Upper lobe of left lung (tissue), 6 donors: Measurements from ENCODE around the gene MOBP. TPM values are rescaled to one million over a fixed set of nuclear protein-coding genes. Genes with fewer than 3 reads are reported as not detected.
"Not testable (repeated sequence)": the region's sequence is repeated elsewhere in the genome, so short reads cannot be mapped to it uniquely, and the experiment has no call there.

Source experiments
- ATAC-seq, 2 donors: fragments of 200-7000 bp; cut with Tn5 transposase; one replicate each; pipeline ENCODE4 v1.9.1; 2022; ENCODE audit warnings: mild to moderate bottlenecking in 2 of 2, moderate library complexity in 2 of 2; ENCODE audit not compliant: low FRiP score in 2 of 2
- DNase-seq, 2 donors: peaks; one replicate each; pipeline ENCODE4 v3.0.0-alpha.2; 2019 to 2020
- H3K27ac ChIP-seq, 4 donors: fragments of 200-600 bp; sonication (generic); one replicate each; pipeline ENCODE4 v1.5.1; 2016 to 2019
- H3K27me3 ChIP-seq, 4 donors: fragments of 200-600 bp; sonication (generic); one replicate each; pipeline ENCODE4 v1.5.1; 2017 to 2019
- H3K36me3 ChIP-seq, 4 donors: fragments of 200-600 bp; sonication (generic); one replicate each; pipeline ENCODE4 v1.5.1; 2016 to 2019
- H3K4me1 ChIP-seq, 4 donors: fragments of 200-600 bp; sonication (generic); one replicate each; pipeline ENCODE4 v1.5.1; 2018 to 2019
- H3K4me3 ChIP-seq, 4 donors: fragments of 200-600 bp; sonication (generic); one replicate each; pipeline ENCODE4 v1.5.1; 2017 to 2019; ENCODE audit warnings: mild to moderate bottlenecking in 2 of 4, moderate library complexity in 1 of 4
- H3K9me3 ChIP-seq, 4 donors: fragments of 200-600 bp; sonication (generic); one replicate each; pipeline ENCODE4 v1.5.1; 2018 to 2019
- EP300 ChIP-seq, 4 donors: sonication (generic); formaldehyde crosslinking; IDR thresholded peaks; one replicate each; pipeline ENCODE4 v1.5.1; 2017; ENCODE audit warnings: antibody characterized with exemption in 4 of 4, control low read depth in 2 of 4
- POLR2A ChIP-seq, 4 donors: fragments of 450-650 bp; IDR thresholded peaks; one replicate each; pipeline ENCODE4 v1.5.1; 2016 to 2017; ENCODE audit warnings: antibody characterized with exemption in 4 of 4, mild to moderate bottlenecking in 2 of 4
- POLR2AphosphoS5 ChIP-seq, 2 donors: sonication (generic); formaldehyde crosslinking; IDR thresholded peaks; one replicate each; pipeline ENCODE4 v1.5.1; 2017; ENCODE audit warnings: antibody characterized with exemption in 2 of 2
- WGBS, 2 donors: methylation state at CpG; one replicate each; pipeline ENCODE4 v1.1.5; 2017 to 2018; 5-methylcytosine and 5-hydroxymethylcytosine counted together
- total RNA-seq, 6 donors: library from RNA; depleted of rRNA in 4 of 6; stranded (reverse); fragments of >200 nt in 4 of 6; gene quantifications; one replicate each; pipeline versions ENCODE4 v1.1.0 to v1.2.1, GENCODE V29; 2016 to 2021
- TF ChIP-seq, protein P1 (sequence below), 6 experiments: fragments of 450-650 bp in 4 of 6; fragments of 200-600 bp in 2 of 6; sonication (generic) in 2 of 6; IDR thresholded peaks; one replicate each; pipeline ENCODE4 v1.5.1; 2016 to 2019; ENCODE audit warnings: antibody characterized with exemption in 6 of 6
- donor health status: DM: no; HTN: no; CAD: no; lungs with moderate emphysema.
- donor health status: DM: no; HTN: yes; CAD: no; lungs with severe emphysema.

The MOBP gene
- total RNA-seq, 6 donors from 2014 or later, result 0.22 TPM; not detected in 5

DNA sequence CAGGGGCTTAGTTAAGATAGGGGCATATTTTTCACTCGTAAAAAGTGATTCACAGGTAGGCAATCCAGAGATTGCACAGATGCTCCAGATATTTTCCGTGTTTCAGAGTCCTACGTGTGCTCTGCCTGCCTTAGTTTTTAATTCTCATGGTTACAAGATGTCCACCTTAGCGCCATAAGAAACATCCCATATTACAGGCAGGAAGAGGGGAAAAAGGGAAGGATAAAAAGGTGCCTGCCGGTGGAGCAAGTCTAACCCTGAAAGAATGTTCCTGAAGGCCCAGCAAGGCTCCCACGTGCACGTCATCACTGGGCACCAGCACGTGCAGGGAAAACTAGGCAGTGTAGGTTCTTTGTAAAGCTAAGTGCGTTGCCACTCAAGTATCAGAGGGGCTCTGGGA lies 10.1 kb upstream of the MOBP start:
- Histone ChIP-seq H3K4me3 (no peak overlapping the region), H3K4me1 (no peaks in the 10 kb centered on the region), H3K27ac (no peak overlapping the region), H3K9me3 (no peaks in the 10 kb centered on the region), H3K36me3 (no peaks in the 10 kb centered on the region), H3K27me3 (no peaks in the 10 kb centered on the region)
- ATAC-seq (no peak), DNase-seq (no peak)
- WGBS, 2 donors, result 79 to 89% methylated on average over 9 of the region's 9 CpGs
- TF ChIP-seq EP300 (IDR thresholded peaks at IDR 0.05) (no peak), POLR2AphosphoS5 (IDR thresholded peaks at IDR 0.05) (no peak), POLR2A (IDR thresholded peaks at IDR 0.05) (no peak)
- TF ChIP-seq, protein P1, sequence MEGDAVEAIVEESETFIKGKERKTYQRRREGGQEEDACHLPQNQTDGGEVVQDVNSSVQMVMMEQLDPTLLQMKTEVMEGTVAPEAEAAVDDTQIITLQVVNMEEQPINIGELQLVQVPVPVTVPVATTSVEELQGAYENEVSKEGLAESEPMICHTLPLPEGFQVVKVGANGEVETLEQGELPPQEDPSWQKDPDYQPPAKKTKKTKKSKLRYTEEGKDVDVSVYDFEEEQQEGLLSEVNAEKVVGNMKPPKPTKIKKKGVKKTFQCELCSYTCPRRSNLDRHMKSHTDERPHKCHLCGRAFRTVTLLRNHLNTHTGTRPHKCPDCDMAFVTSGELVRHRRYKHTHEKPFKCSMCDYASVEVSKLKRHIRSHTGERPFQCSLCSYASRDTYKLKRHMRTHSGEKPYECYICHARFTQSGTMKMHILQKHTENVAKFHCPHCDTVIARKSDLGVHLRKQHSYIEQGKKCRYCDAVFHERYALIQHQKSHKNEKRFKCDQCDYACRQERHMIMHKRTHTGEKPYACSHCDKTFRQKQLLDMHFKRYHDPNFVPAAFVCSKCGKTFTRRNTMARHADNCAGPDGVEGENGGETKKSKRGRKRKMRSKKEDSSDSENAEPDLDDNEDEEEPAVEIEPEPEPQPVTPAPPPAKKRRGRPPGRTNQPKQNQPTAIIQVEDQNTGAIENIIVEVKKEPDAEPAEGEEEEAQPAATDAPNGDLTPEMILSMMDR (IDR thresholded peaks at IDR 0.05), result no peak

- not testable (repeated sequence) for H3K4me1 ChIP-seq, H3K9me3 ChIP-seq, H3K27me3 ChIP-seq, ATAC-seq, H3K36me3 ChIP-seq, H3K4me3 ChIP-seq, DNase-seq, H3K27ac ChIP-seq
- 78 to 82% methylated on average over 5 of the region's 5 CpGs for WGBS, 2 donors
These were observed 8.9 kb upstream of the MOBP start for GRCh38 chr3:39458579-39458978.

GRCh38 chr3:39460677-39461076 lies 6.8 kb upstream of the MOBP start:
- Histone ChIP-seq H3K27me3 (no peaks in the 10 kb centered on the region), H3K4me1 (no peaks in the 10 kb centered on the region), H3K36me3 (no peaks in the 10 kb centered on the region), H3K9me3 (no peaks in the 10 kb centered on the region), H3K27ac (no peak overlapping the region), H3K4me3 (no peak overlapping the region)
- 74 to 76% methylated on average over 2 of the region's 2 CpGs for WGBS, 2 donors
- TF ChIP-seq, protein P1 (IDR thresholded peaks at IDR 0.05), result no peak
- TF ChIP-seq EP300 (IDR thresholded peaks at IDR 0.05) (no peak), POLR2AphosphoS5 (IDR thresholded peaks at IDR 0.05) (no peak), POLR2A (IDR thresholded peaks at IDR 0.05) (no peak)
- no peak for ATAC-seq
- DNase-seq, result no peak

DNA sequence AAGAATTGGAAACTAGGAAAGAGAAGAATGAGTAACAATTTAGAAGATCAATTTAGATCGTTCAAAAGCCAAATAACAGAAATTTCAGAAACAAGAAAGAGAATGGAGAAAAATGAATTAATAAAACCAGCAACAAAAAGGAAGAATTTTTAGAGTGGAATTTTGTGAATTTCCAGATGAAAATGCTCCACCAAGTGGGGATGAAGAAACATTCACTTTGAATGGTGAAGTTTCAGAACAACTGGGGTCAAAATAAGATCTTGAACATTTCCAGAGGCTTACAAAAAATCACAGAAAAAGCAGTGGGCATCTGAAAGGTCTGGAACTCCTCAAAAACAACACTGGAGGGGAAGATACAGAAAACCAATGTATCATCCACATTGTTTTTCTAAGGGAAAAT lies 4.2 kb upstream of the MOBP start:
- H3K27ac ChIP-seq, result no peak overlapping the region
- TF ChIP-seq EP300 (IDR thresholded peaks at IDR 0.05) (no peak), POLR2AphosphoS5 (IDR thresholded peaks at IDR 0.05) (no peak)

DNA sequence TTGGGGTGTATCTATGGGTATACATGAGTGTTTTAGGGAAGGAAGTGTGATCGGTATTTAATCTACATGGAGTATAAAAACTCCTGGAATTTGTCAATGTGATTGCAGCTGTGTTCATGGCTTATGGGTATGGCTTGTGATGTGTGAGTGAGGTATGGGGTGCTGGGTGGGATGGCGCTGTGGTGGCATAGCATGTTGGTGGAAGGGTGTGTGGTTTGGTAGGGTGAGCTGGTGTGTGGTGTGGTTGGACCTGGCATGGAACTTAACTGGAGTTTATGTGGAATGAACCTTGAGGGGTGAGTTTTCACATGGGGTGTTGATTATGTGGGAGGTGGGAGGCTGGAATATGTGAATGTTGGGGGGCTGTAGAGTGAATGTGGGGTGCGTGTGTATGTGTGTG lies 492 bp upstream of the MOBP start:
- Histone ChIP-seq H3K27ac (no peak overlapping the region), H3K4me3 (no peak overlapping the region), H3K36me3 (no peaks in the 10 kb centered on the region), H3K4me1 (peaks cover 0 to 3% (median 0%) of the 10 kb centered on the region in 4 donors), H3K27me3 (no peaks in the 10 kb centered on the region), H3K9me3 (no peaks in the 10 kb centered on the region)
- TF ChIP-seq POLR2A (IDR thresholded peaks at IDR 0.05) (no peak), EP300 (IDR thresholded peaks at IDR 0.05) (no peak), POLR2AphosphoS5 (IDR thresholded peaks at IDR 0.05) (no peak)
- TF ChIP-seq, protein P1 (IDR thresholded peaks at IDR 0.05), result no peak
- WGBS, 2 donors, result 83 to 85% methylated on average over 3 of the region's 3 CpGs
- DNase-seq (no peak), ATAC-seq (no peak)

More for the DNA sequence above, 4.2 kb upstream of the MOBP start:
- DNase-seq, result no peak
- ATAC-seq, result no peak
- no peaks in the 10 kb centered on the region for H3K4me1 ChIP-seq
- H3K4me3 ChIP-seq, result no peak overlapping the region
- H3K27me3 ChIP-seq, result no peaks in the 10 kb centered on the region
- H3K36me3 ChIP-seq, result no peaks in the 10 kb centered on the region
- no peaks in the 10 kb centered on the region for H3K9me3 ChIP-seq
- WGBS, 2 donors, result 0% methylated on average over 1 of the region's 1 CpG

DNA sequence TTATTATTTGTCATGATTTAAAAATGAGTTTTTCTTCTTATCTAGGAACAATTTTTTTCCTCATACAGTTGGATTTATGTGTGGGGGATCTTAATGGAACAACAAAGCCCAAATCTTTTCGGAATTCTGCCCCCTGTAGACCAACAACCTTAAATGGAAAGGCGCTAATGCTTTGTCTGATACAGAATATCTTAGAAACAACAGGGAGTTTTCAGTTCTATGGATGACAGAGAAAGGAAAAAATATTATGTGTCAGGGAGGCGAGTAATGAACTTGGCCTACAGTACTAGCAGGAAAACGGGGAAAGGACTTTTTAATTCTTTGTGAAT lies 592 bp downstream of the MOBP start:
- ATAC-seq (no peak), DNase-seq (no peak)
- H3K4me1 ChIP-seq, result peaks cover 0 to 3% (median 0%) of the 10 kb centered on the region in 4 donors
- no peaks in the 10 kb centered on the region for H3K9me3 ChIP-seq
- H3K36me3 ChIP-seq, result no peaks in the 10 kb centered on the region
- no peaks in the 10 kb centered on the region for H3K27me3 ChIP-seq
- TF ChIP-seq, protein P1 (IDR thresholded peaks at IDR 0.05), result no peak
- TF ChIP-seq POLR2A (IDR thresholded peaks at IDR 0.05) (no peak), EP300 (IDR thresholded peaks at IDR 0.05) (no peak), POLR2AphosphoS5 (IDR thresholded peaks at IDR 0.05) (no peak)
- no peak overlapping the region for H3K4me3 ChIP-seq
- 86 to 93% methylated on average over 4 of the region's 4 CpGs for WGBS, 2 donors
- no peak overlapping the region for H3K27ac ChIP-seq
